ENCODE results near the gene NR2F1. TPM values are rescaled to one million over a fixed set of nuclear protein-coding genes. Genes with fewer than 3 reads are reported as not detected.
"Not testable (repeated sequence)": the region's sequence is repeated elsewhere in the genome, so short reads cannot be mapped to it uniquely, and the experiment has no call there.

The NR2F1 gene
- total RNA-seq, result 1 to 10 TPM; 1.1 to 3.4 TPM

GRCh38 chr5:93582677-93583438 is at the start of gene NR2F1:
NR2F1 (plus strand) TSS chr5:93583222; CDS start chr5:93585024, 1,802 bp downstream.
- Histone ChIP-seq H3K27ac (no peak within 1 kb of the TSS), H3K4me1 (ENCODE audit: control insufficient read depth in 1 of 2, low read depth in 2 of 2) (peaks cover 31 to 47% of the 10 kb centered on the region in 2 donors), H3K36me3 (no peaks in the 10 kb centered on the region), H3K4me3 (peak within 1 kb of the TSS; percentile 81), H3K9me3 (no peaks in the 10 kb centered on the region), H3K27me3 (replicated peaks; ENCODE audit: insufficient read depth) (peaks cover 16% of the 10 kb centered on the region)
- no peak for DNase-seq (ENCODE audit: low spot score)
- ATAC-seq (ENCODE audit: insufficient number of reproducible peaks, low FRiP score, low read depth), result no peak
- TF ChIP-seq CTCF (IDR thresholded peaks at IDR 0.05), result no peak

- H3K9me3 ChIP-seq, result no peaks in the 10 kb centered on the region
- H3K36me3 ChIP-seq, result no peaks in the 10 kb centered on the region
- no peaks in the 10 kb centered on the region for H3K4me1 ChIP-seq (ENCODE audit: control insufficient read depth in 1 of 2, low read depth in 2 of 2)
- H3K27ac ChIP-seq, result no peak overlapping the region
- ATAC-seq (ENCODE audit: insufficient number of reproducible peaks, low FRiP score, low read depth), result no peak
- H3K4me3 ChIP-seq, result no peak overlapping the region
- no peaks in the 10 kb centered on the region for H3K27me3 ChIP-seq (replicated peaks; ENCODE audit: insufficient read depth)
- DNase-seq (ENCODE audit: low spot score), result no peak
- TF ChIP-seq CTCF (IDR thresholded peaks at IDR 0.05), result no peak
Observed at GRCh38 chr5:93545872-93546271, 37.1 kb upstream of the NR2F1 start.

- not testable (repeated sequence) for ATAC-seq (ENCODE audit: insufficient number of reproducible peaks, low FRiP score, low read depth); H3K4me3 ChIP-seq; H3K36me3 ChIP-seq; H3K27me3 ChIP-seq (replicated peaks; ENCODE audit: insufficient read depth); H3K4me1 ChIP-seq (ENCODE audit: control insufficient read depth in 1 of 2, low read depth in 2 of 2); H3K9me3 ChIP-seq; DNase-seq (ENCODE audit: low spot score); H3K27ac ChIP-seq
Observed at GRCh38 chr5:93549594-93549993, 33.4 kb upstream of the NR2F1 start.

GRCh38 chr5:93557021-93557604 is 25.9 kb upstream of the NR2F1 start:
- Histone ChIP-seq H3K4me1 (ENCODE audit: control insufficient read depth in 1 of 2, low read depth in 2 of 2) (no peaks in the 10 kb centered on the region), H3K9me3 (no peaks in the 10 kb centered on the region), H3K4me3 (no peak overlapping the region), H3K36me3 (no peaks in the 10 kb centered on the region), H3K27ac (no peak overlapping the region), H3K27me3 (replicated peaks; ENCODE audit: insufficient read depth) (no peaks in the 10 kb centered on the region)
- ATAC-seq (ENCODE audit: insufficient number of reproducible peaks, low FRiP score, low read depth), result no peak
- no peak for DNase-seq (ENCODE audit: low spot score)
- TF ChIP-seq CTCF (IDR thresholded peaks at IDR 0.05), result no peak

GRCh38 chr5:93566091-93566490 is 16.9 kb upstream of the NR2F1 start:
- DNase-seq (ENCODE audit: low spot score) (no peak), ATAC-seq (ENCODE audit: insufficient number of reproducible peaks, low FRiP score, low read depth) (no peak)
- no peaks in the 10 kb centered on the region for H3K9me3 ChIP-seq
- TF ChIP-seq CTCF (IDR thresholded peaks at IDR 0.05), result no peak
- H3K4me1 ChIP-seq (ENCODE audit: control insufficient read depth in 1 of 2, low read depth in 2 of 2), result peaks cover 0 to 8% of the 10 kb centered on the region in 2 donors
- H3K4me3 ChIP-seq, result no peak overlapping the region
- H3K27me3 ChIP-seq (replicated peaks; ENCODE audit: insufficient read depth), result no peaks in the 10 kb centered on the region
- no peaks in the 10 kb centered on the region for H3K36me3 ChIP-seq
- no peak overlapping the region for H3K27ac ChIP-seq
